Common myeloid progenitor, CD34-positive (primary cell): ENCODE data around the gene ITGB3BP.

ENCODE experiments used
- CTCF ChIA-PET: fragments of 350-600 bp; sonication (Branson Sonifier 250); formaldehyde crosslinking; loops from one replicate; lab custom pipeline; 2021; ENCODE audit warnings: antibody characterized with exemption; lab: Charles Lee
- POLR2A ChIA-PET: fragments of 350-600 bp; sonication (Branson Sonifier 250); formaldehyde crosslinking; loops from one replicate; lab custom pipeline; 2021; ENCODE audit warnings: antibody characterized with exemption; lab: Charles Lee
- DNase-seq, 3 donors: peaks; one replicate each; pipeline versions ENCODE4 v3.0.0 to v3.0.0-alpha.2; 2013
- H3K27ac ChIP-seq, 2 experiments: 1 replicate in 1 of 2; 2 replicates in 1 of 2; pipeline ENCODE4 v1.7.0; 2013; ENCODE audit warnings: inconsistent platforms in 2 of 2, low read length in 2 of 2, mild to moderate bottlenecking in 2 of 2, low read depth in 1 of 2, moderate library complexity in 1 of 2; ENCODE audit not compliant: severe bottlenecking in 2 of 2, insufficient read depth in 1 of 2, poor library complexity in 1 of 2
- H3K27me3 ChIP-seq, 5 experiments: replicated peaks in 2 of 5; 1 replicate in 3 of 5; 2 replicates in 2 of 5; pipeline versions ENCODE4 v1.6.1 to v1.7.0; 2013; ENCODE audit warnings: low read length in 4 of 5, mild to moderate bottlenecking in 2 of 5, moderate library complexity in 2 of 5, inconsistent platforms in 1 of 5; ENCODE audit not compliant: insufficient read depth in 5 of 5, control insufficient read depth in 4 of 5
- H3K36me3 ChIP-seq, 4 experiments: 1 replicate in 2 of 4; 2 replicates in 2 of 4; pipeline versions ENCODE4 v1.6.1 to v1.7.0; 2013; ENCODE audit warnings: low read length in 3 of 4, control low read depth in 1 of 4, mild to moderate bottlenecking in 1 of 4; ENCODE audit not compliant: control insufficient read depth in 4 of 4, insufficient read depth in 4 of 4
- H3K4me1 ChIP-seq, 4 experiments: 1 replicate in 3 of 4; 2 replicates in 1 of 4; pipeline versions ENCODE4 v1.6.1 to v1.7.1; 2013; ENCODE audit warnings: low read length in 3 of 4, mild to moderate bottlenecking in 3 of 4, control low read depth in 1 of 4, inconsistent platforms in 1 of 4, moderate library complexity in 1 of 4; ENCODE audit not compliant: control insufficient read depth in 4 of 4, insufficient read depth in 4 of 4; ENCODE audit errors: control extremely low read depth in 1 of 4
- H3K4me3 ChIP-seq, 7 experiments: 1 replicate in 4 of 7; 2 replicates in 3 of 7; pipeline versions ENCODE4 v1.5.1 to v1.7.0; 2013; ENCODE audit warnings: mild to moderate bottlenecking in 7 of 7, low read length in 6 of 7, moderate library complexity in 6 of 7, inconsistent platforms in 2 of 7, low read depth in 2 of 7, control low read depth in 1 of 7; ENCODE audit not compliant: insufficient read depth in 4 of 7, control insufficient read depth in 1 of 7; ENCODE audit errors: extremely low read depth in 1 of 7
- H3K9me3 ChIP-seq, 5 experiments: 1 replicate in 4 of 5; 2 replicates in 1 of 5; pipeline versions ENCODE4 v1.6.1 to v1.7.1; 2013; ENCODE audit warnings: low read length in 4 of 5, mild to moderate bottlenecking in 2 of 5, inconsistent platforms in 1 of 5, low read depth in 1 of 5, moderate library complexity in 1 of 5; ENCODE audit not compliant: control insufficient read depth in 4 of 5, insufficient read depth in 2 of 5; ENCODE audit errors: control extremely low read depth in 1 of 5
- WGBS: methylation state at CpG from one replicate; pipeline ENCODE4 v1.1.5; 2013; ENCODE audit not compliant: insufficient coverage; 5-methylcytosine and 5-hydroxymethylcytosine counted together

ITGB3BP gene

DNA sequence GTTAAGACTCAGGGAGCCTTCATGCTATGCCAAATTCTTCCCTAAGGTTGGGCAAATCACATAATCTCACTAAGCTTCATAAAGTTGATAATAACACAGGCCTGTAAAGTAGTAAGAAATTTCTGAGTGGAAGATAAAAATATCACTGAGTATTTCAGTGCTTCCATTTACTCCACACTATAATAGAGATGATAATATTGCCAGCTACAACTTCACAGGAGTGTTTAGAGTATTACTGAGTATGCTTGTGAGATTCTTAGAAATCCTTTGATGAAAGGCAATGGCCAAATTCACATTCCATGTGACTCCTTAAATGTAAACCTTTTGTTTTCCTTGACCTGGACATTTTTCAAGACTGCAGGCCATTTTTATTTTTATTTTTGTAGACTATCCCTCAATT is 10.4 kb downstream of the ITGB3BP start:
- Histone ChIP-seq H3K27me3 (no peaks in the 10 kb centered on the region), H3K9me3 (peaks cover 0 to 1% (median 0%) of the 10 kb centered on the region in 5 experiments), H3K36me3 (peaks cover 0 to 6% (median 3%) of the 10 kb centered on the region in 4 experiments), H3K4me3 (no peak overlapping the region), H3K27ac (no peak overlapping the region), H3K4me1 (no peaks in the 10 kb centered on the region)
- ChIA-PET CTCF (interaction anchor here (0.6 kb wide), 1 partner anchor 44 kb away, joined by 3 read pairs; no protein-coding TSS in a partner anchor), POLR2A (no interaction called here)
- no peak for DNase-seq

DNA sequence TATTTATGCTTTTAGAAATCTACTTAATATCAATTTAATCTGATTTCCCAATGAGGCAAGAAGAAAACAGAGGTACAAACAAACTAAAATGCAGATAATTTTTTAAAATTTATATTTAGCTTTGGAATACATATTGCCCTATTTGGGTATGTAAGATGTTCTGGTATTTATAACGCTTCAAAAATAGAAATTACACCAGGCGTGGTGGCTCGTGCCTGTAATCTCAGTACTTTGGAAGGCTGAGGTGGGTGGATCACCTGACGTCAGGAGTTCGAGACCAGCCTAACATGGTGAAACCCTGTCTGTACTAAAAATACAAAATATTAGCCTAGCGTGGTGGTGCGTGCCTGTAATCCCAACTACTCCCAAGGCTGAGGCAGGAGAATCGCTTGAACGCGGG is 13.3 kb downstream of the ITGB3BP start:
- Histone ChIP-seq H3K4me1 (no peaks in the 10 kb centered on the region), H3K27ac (no peak overlapping the region), H3K36me3 (peaks cover 7 to 18% (median 12%) of the 10 kb centered on the region in 4 experiments), H3K27me3 (no peaks in the 10 kb centered on the region), H3K9me3 (peaks cover 0 to 1% (median 0%) of the 10 kb centered on the region in 5 experiments), H3K4me3 (no peak overlapping the region)
- DNase-seq, result no peak
- ChIA-PET CTCF (no interaction called here), POLR2A (no interaction called here)
- 100% methylated on average over 6 of the region's 10 CpGs for WGBS

DNA sequence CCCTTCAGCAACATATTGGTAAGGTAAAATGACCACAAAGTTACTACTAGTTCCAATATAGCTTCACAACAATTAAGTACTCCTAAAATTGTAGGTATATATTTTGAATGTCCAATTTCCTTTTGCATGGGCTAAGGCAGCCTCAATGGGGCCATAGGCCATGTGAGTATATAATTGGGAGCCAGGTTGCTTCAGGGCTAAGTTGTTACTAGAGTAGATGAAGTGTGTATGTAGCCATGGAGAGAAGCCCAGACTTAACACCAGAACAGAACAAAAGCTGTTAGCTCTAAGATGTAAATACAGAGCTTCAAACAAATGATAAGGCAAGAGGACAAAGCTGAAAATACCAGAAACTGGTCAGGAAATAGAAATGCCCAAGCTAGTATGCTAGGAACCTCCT is 16.2 kb downstream of the ITGB3BP start:
- Histone ChIP-seq H3K4me1 (no peaks in the 10 kb centered on the region), H3K4me3 (no peak overlapping the region), H3K36me3 (peaks cover 7 to 16% (median 11%) of the 10 kb centered on the region in 4 experiments), H3K9me3 (no peaks in the 10 kb centered on the region), H3K27ac (no peak overlapping the region), H3K27me3 (no peaks in the 10 kb centered on the region)
- DNase-seq, result no peak
- ChIA-PET CTCF (interaction anchor here (1.6 kb wide), 1 partner anchor 31 kb away, joined by 3 read pairs; no protein-coding TSS in a partner anchor), POLR2A (interaction anchor here (0.7 kb wide), 1 partner anchor 40 kb away, joined by 3 read pairs; no protein-coding TSS in a partner anchor)

DNA sequence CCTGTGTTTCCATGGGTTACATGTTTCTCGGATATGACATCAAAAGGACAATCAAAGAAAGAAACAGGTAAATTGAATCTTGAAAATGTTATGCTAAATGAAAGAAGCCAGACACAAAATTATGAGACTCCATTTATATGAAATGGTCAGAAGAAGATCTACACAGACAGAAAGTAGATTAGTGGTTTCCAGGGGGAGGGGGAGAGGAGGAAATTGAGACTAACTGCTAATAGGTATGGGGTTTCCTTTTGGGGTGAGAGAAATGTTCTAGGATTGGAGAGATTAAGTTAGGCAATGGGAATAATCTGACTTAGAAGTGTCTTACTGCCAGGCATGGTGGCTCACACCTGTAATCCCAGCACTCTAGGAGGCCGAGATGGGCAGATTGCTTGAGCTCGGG is 21.8 kb downstream of the ITGB3BP start:
- peak in 1 of 3 donors; percentile 4 for DNase-seq

DNA sequence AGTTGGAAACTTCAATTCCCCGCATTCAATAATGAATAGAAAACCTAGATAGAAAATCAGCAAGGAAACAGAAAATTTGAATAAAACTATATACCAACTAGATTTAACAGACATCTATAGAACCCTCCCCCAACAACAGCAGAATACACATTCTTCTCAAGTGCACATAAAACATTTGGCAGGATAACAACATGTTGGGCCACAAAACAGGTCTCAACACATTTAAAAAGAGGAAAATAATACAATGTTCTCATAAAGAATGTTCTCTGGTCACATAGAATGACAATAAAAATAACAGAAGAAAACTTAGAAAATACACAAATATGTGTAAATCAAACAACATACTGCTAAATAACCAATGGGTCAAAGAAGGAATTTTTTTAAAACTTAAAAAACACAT is 24.9 kb downstream of the ITGB3BP start:
- Histone ChIP-seq H3K27me3 (no peaks in the 10 kb centered on the region), H3K27ac (no peak overlapping the region), H3K9me3 (no peaks in the 10 kb centered on the region), H3K4me3 (no peak overlapping the region), H3K4me1 (no peaks in the 10 kb centered on the region), H3K36me3 (peaks cover 2 to 11% (median 3%) of the 10 kb centered on the region in 4 experiments)
- POLR2A ChIA-PET, result no interaction called here
- CTCF ChIA-PET, result no interaction called here
- no CpG with 5 or more reads among the region's 1 CpG for WGBS
- DNase-seq, result no peak

More for the DNA sequence above, 21.8 kb downstream of the ITGB3BP start:
- no peaks in the 10 kb centered on the region for H3K4me1 ChIP-seq
- POLR2A ChIA-PET, result no interaction called here
- CTCF ChIA-PET, result no interaction called here
- no CpG with 5 or more reads among the region's 3 CpGs for WGBS
- no peak overlapping the region for H3K4me3 ChIP-seq
- peaks cover 0 to 13% (median 4%) of the 10 kb centered on the region in 4 experiments for H3K36me3 ChIP-seq
- no peak overlapping the region for H3K27ac ChIP-seq
- H3K9me3 ChIP-seq, result no peaks in the 10 kb centered on the region
- H3K27me3 ChIP-seq, result no peaks in the 10 kb centered on the region

DNA sequence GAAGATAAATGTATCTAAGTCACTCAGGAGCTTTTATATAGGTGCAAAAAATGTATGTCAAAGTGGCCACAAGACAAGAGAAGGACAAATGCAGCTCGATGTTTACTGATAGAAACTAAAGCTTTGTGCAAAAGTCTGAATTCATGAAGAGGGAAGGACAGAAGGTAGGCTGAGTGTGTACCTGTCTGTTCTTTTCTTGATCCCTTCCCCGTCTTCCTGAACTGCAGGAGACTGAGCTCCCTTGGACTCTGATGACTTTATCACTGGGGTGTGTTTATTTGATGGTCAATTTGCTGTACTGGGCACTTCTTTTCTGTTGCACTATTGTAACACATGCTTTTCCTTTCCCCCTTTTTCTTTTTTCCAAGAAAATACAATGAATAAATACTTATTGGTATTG is 25.4 kb downstream of the ITGB3BP start:
- ChIA-PET CTCF (interaction anchor here (1.3 to 1.4 kb wide), 2 partner anchors 11 to 749 kb away, joined by 3 to 4 read pairs; no protein-coding TSS in a partner anchor), POLR2A (no interaction called here)
- WGBS, result 100% methylated on average over 1 of the region's 2 CpGs
- no peaks in the 10 kb centered on the region for H3K9me3 ChIP-seq
- H3K4me1 ChIP-seq, result no peaks in the 10 kb centered on the region
- no peaks in the 10 kb centered on the region for H3K27me3 ChIP-seq
- DNase-seq, result no peak
- peaks cover 2 to 11% (median 3%) of the 10 kb centered on the region in 4 experiments for H3K36me3 ChIP-seq
- no peak overlapping the region for H3K27ac ChIP-seq
- H3K4me3 ChIP-seq, result no peak overlapping the region

DNA sequence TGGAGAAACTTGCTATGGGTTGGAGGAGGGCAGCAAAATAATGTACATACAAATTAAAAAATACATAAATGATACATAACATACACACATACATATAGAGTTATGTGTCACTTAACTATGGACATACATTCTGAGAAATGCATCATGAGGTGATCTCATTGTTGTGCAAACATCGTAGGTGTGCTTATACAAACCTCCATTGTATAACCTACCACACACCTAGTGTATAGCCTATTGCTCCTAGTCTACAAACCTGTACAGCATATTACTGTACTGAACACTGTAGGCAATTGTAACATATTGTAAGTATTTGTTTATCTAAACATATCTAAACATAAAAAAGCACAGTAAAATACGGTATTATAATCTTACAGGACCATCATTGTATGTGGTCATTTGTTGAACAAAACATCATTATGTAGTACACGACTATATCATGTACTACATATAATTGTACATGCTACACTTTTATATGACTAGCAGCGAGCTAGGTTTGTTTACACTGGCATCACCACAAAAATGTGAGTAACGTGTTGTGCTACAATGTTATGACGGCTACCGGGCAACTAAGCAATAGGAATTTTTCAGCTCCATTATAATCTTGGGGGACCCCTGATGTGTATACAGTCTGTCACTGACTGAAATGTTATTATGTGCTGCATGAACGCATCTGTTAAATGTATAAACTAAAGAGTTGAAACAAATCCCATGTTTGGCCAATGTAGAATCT is 35.5 kb downstream of the ITGB3BP start:
- ChIA-PET CTCF (interaction anchor here (1.3 kb wide), 1 partner anchor 9 kb away, joined by 4 read pairs; no protein-coding TSS in a partner anchor), POLR2A (no interaction called here)
- no peak for DNase-seq
- no peaks in the 10 kb centered on the region for H3K4me1 ChIP-seq
- peaks cover 0 to 2% (median 0%) of the 10 kb centered on the region in 4 experiments for H3K36me3 ChIP-seq
- no peak overlapping the region for H3K27ac ChIP-seq
- H3K27me3 ChIP-seq, result no peaks in the 10 kb centered on the region
- H3K4me3 ChIP-seq, result no peak overlapping the region
- 98% methylated on average over 4 of the region's 8 CpGs for WGBS
- no peaks in the 10 kb centered on the region for H3K9me3 ChIP-seq
